GM18499 (cell line): ENCODE measurements around the gene SGO2.
"Not testable (repeated sequence)": the region's sequence is repeated elsewhere in the genome, so short reads cannot be mapped to it uniquely, and the experiment has no call there.

Source experiments
- ATAC-seq: cut with Tn5 transposase; IDR thresholded peaks from one replicate; pipeline ENCODE4 v1.9.1; 2021; ENCODE audit warnings: moderate number of reproducible peaks; ENCODE audit not compliant: insufficient read depth, unreplicated experiment

SGO2 gene

GRCh38 chr2:200617156-200618053, 91.4 kb downstream of the SGO2 start:
- ATAC-seq: no peak

- ATAC-seq: no peak
Observed at GRCh38 chr2:200618054-200618419, 92.0 kb downstream of the SGO2 start.

- no peak for ATAC-seq
Observed at GRCh38 chr2:200618590-200619021, 92.6 kb downstream of the SGO2 start.

GRCh38 chr2:200619279-200619678, 93.3 kb downstream of the SGO2 start:
- ATAC-seq: no peak

GRCh38 chr2:200620606-200621390, 94.8 kb downstream of the SGO2 start:
- no peak for ATAC-seq

- no peak for ATAC-seq
Observed at GRCh38 chr2:200622106-200622505, 96.1 kb downstream of the SGO2 start.

- no peak for ATAC-seq
Observed at GRCh38 chr2:200624026-200624425, 98.0 kb downstream of the SGO2 start.

GRCh38 chr2:200624658-200625057, 98.7 kb downstream of the SGO2 start:
- no peak for ATAC-seq

GRCh38 chr2:200625282-200625681, 99.3 kb downstream of the SGO2 start:
- ATAC-seq: no peak

- ATAC-seq: no peak
Observed at GRCh38 chr2:200625958-200626363, 100.0 kb downstream of the SGO2 start.

GRCh38 chr2:200627110-200627770, 101.2 kb downstream of the SGO2 start:
- ATAC-seq: no peak

GRCh38 chr2:200628461-200628860, 102.5 kb downstream of the SGO2 start:
- ATAC-seq: not testable (repeated sequence)

- ATAC-seq: no peak
Observed at GRCh38 chr2:200631287-200631686, 105.3 kb downstream of the SGO2 start.
